NCI-H1436 (cell line): ENCODE measurements around the gene FHOD1.

Experiments used
- DNase-seq: peaks from one replicate; lab custom pipeline; 2025; lab: John Stamatoyannopoulos, UW

The FHOD1 gene

DNA sequence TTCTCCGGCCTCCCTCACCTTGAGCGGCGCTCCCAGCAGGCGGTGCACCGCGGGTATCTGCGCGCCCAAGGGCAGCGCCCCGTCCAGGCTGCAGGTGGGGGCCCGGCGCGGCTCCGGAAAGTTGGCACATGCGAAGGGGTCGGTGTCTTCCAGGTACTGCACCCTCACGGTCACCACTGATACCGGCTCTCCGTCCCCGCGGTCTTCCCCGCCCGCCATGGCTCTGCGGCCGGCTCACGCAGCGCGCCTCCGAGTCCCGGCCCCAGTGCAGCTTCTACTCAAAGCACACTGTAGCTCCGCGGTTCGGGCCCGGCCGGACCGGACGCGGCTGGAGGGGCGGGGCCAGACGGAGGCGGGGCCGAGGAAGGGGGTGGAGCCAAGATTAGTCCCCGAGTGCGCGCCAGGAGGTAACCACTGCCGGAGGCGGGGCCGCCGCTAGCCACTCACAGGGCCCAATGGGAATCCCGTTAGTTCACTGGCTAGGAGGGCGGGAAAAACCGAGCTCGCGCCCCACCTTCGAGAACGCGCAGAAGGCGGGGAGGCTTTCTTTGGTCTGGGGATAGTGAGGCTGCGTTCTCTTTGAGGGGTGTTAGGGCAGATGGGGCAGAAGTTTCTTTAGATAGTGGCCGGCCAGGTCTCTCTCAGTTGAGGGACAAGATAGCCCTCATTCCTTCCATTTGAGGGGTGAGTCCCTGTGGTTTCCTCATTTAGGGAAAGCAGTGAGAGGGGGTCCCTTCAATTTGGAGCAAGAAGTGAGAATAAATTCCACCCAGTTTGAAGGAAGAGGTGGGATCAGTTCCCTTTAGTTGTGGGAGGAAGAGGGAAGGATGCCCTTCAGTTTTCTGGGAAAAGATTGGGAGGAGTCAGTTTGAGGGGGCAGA lies at the start of gene FHOD1:
FHOD1 (minus strand) TSS at position 290 of the 881 bp plus-strand sequence; CDS start at position 219, 71 bp downstream.
- peak; percentile 90 for DNase-seq

DNA sequence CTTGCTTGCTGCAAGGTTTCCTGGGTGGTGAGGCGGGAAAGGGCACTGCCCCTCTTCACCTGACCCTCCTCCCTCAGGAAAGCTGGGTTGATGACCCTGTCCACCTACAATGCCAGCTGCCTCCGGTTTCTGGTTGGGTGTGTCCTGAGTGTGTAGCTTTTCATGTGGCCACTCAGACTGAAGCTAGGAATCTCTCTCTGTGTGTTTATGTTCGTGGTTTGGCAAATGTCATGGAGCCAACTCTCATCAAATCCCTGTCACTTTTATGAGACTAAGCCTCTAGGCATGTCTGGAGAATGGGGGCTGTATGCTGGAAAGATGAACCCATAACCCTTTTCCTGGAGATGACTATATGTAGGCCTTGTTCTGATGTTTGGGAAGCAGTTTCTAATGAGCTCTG lies 49.1 kb upstream of the FHOD1 start:
- DNase-seq = no peak

DNA sequence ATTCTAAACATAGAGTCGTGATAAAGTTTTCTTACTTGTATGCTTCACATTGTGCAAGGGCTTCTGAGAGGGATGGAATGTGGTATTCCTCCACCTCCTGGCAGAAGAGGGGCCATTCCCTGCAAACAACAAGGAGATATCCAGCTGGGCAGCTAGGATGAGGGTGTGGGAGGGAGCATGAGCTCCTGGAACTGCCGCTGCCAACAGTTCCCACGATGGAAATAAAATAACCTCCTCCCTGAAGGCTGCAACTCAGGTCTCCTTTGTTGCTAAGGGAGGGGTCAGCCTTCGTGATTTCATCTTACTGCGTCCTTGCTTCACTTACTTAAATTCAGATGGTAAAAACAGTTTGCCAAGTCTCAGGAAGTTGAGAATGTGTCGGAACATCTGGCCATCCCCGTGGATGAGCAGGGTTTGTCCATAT lies 47.7 kb upstream of the FHOD1 start:
- no peak for DNase-seq

DNA sequence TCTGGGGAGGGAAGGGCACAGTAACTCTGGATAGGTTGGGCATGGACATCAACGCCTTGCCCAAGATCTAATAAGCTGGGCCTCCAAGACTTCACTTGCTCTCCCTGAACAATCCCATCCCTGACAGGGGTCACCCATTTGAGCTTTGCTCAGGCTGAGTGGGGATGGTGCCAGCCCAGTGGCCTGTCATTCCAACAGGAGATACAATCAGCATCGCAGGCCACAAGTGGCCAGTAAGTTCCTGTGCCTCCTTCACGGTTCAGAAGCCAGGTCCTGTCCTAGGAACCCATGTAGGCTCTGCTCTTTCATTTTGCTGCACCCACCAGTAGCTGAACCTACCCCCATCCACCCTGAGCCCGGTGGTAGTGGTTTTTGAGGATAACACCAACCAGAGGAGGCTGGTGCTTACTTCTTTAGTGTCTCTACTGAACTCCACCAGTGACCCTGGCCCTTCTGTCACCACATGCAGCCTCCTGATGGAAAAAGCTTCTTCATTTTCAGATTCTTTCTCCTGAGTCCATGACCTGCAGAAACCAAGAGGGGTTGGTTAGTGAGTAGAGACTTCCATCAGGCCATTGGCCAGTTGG lies 47.0 kb upstream of the FHOD1 start:
- no peak for DNase-seq

DNA sequence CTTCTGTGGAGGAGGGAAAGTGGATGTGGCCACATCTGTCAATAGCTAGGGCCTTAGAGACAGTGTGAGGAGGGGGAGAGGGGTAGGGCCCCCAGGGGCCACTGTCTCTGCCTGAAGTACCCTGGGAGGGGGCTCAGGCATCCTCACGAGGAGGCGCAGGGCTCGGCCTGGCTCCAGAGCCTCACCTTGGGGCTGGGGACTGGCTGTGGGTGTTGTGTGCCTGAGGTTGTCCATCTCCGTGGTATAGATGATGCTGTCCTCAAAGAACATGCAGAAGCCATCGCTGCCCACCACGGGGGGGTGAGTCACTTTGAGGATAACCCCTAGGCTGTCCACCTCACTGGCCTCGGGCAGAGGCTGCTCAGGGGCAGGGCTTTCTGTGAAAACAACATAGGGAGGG lies 44.2 kb upstream of the FHOD1 start:
- DNase-seq = no peak

DNA sequence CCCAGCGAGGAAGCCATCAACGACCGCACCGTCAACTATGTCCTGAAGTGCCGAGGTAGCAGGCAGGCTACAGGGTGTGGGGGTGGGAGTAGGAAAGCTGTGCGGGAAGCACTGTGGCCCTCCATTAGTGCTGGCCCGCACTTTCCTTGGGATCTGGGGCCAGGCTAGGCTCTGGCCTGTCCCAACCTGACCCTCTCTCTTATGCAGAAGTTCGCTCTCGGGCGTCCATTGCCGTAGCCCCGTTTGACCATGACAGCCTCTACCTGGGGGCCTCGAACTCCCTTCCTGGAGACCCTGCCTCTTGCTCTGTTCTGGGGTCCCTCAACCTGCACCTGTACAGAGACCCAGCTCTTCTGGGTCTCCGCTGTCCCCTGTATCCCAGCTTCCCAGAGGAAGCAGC lies 40.7 kb upstream of the FHOD1 start:
- DNase-seq = no peak

DNA sequence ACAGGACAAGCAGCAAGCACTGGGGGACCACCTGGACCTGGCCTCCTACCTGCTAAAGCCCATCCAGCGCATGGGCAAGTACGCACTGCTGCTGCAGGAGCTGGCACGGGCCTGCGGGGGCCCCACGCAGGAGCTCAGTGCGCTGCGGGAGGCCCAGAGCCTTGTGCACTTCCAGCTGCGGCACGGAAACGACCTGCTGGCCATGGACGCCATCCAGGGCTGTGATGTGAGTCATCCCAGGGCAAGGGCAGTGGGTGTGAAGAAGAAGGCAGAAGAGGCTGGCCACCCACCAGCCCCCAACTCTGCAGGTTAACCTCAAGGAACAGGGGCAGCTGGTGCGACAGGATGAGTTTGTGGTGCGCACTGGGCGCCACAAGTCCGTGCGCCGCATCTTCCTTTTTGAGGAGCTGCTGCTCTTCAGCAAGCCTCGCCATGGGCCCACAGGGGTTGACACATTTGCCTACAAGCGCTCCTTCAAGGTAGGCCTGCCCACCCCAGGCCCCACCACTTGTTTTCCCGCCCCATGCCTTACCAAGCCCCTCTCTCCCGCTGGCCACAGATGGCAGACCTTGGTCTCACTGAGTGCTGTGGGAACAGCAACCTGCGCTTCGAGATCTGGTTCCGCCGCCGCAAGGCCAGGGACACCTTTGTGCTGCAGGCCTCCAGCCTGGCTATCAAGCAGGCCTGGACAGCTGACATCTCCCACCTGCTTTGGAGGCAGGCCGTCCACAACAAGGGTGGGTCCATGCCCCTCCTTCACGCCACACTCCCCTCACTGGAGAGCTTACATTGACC lies 39.4 kb upstream of the FHOD1 start:
- no peak for DNase-seq

DNA sequence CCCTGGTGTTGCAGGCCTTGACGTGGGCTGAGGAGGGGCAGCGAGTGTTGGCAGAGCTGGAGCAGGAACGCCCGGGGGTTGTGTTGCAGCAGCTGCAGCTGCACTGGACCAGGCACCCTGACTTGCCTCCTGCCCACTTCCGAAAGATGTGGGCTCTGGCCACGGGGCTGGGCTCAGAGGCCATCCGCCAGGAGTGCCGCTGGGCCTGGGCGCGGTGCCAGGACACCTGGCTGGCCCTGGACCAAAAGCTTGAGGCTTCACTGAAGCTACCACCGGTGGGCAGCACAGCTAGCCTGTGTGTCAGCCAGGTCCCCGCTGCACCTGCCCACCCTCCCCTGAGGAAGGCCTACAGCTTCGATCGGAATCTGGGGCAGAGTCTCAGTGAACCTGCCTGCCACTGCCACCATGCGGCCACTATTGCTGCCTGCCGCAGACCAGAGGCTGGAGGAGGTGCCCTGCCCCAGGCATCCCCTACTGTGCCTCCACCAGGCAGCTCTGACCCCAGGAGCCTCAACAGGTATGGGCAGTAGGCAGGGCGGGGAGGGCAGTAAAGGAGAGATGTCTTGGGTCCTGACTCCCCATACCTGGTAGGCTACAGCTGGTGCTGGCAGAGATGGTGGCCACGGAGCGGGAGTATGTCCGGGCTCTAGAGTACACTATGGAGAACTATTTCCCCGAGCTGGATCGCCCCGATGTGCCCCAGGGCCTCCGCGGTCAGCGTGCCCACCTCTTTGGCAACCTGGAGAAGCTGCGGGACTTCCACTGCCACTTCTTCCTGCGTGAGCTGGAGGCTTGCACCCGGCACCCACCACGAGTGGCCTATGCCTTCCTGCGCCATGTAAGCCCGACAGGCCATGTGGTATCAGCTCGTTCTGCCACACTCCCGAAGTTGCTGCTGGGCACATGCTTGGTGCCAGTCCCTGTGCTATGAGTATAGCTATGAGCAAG lies 37.7 kb upstream of the FHOD1 start:
- no peak for DNase-seq

DNA sequence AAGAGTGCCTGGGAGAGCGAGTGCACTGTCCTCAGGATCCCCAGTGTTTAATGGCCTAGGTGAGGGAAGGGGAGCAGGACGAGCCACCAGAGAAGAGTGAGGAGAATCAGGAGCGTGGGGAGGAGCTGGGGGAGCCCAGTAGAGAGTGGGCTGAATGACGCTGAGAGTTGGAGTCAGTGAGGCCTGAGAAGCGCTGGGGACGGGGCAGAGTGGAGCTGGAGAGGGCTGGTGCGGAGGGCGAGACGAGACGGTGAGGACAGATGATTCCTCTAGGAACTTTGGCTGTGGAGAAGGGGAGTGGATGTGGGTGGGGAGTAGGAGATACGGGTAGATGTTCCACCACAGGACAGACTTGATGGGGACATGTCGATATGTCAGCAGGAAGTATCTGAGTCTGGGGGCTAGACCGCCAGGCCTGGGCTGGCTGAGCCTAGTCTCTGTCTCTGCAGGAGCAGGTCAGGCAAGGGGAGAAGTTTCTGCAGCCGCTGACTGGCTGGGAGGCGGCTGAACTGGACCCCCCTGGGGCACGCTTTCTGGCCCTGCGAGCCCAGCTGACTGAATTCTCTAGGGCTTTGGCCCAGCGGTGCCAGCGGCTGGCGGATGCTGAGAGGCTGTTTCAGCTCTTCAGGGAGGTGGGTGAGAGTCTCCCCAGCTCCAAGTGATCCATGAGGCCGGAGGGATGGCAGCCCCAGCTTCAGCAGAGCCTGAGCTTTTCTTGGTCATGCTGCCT lies 36.7 kb upstream of the FHOD1 start:
- no peak for DNase-seq

DNA sequence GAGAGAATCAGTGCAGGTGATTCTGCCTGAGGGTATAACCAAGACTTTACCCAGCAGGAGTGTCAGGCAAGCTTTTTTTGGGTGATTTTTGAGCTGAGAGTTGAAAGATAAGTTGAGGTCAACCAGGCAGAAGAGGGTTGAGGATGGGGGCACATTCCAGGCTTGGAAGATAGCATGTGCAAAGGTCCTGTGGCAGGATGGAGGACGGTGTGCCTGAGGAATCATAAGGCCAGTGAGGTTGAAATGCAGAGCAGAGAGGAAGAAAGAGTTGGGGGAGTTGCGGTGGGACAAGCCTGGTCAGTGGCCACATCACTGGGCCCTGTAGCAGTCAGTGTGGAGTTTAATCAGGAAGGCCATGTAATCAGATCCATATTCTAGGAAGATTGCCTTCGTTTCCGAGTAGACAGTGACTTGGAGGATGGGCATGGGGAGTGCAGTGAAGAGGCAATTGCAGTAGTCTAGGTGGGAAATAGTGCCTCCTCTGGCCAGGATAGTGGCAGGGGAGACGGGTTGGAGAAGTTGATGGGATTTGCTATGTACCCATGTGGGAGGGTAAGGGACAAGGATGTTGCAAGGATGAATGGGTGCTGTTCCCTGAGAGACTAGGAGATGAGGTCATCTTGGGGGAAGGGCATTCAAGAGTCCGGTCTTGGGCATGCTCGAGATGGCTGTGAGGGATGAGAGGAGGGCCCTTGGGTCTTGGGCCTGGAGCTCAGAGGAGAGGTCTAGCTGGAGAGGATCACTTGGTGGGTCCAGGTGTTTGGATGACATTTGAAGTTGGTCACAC lies 36.0 kb upstream of the FHOD1 start:
- no peak for DNase-seq

DNA sequence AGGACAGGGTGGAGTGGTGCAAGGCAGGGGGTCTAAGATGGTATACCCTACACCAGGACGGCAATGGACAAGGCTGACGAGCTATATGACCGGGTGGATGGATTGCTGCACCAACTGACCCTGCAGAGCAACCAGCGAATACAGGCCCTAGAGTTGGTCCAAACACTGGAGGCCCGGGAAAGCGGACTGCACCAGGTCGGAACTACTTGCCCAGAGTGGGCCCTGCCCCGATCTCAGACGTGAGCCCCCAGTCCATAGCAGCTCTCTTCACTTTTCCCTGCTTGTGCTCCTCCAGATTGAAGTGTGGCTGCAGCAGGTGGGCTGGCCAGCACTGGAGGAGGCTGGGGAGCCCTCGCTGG lies 35.1 kb upstream of the FHOD1 start:
- DNase-seq = no peak

DNA sequence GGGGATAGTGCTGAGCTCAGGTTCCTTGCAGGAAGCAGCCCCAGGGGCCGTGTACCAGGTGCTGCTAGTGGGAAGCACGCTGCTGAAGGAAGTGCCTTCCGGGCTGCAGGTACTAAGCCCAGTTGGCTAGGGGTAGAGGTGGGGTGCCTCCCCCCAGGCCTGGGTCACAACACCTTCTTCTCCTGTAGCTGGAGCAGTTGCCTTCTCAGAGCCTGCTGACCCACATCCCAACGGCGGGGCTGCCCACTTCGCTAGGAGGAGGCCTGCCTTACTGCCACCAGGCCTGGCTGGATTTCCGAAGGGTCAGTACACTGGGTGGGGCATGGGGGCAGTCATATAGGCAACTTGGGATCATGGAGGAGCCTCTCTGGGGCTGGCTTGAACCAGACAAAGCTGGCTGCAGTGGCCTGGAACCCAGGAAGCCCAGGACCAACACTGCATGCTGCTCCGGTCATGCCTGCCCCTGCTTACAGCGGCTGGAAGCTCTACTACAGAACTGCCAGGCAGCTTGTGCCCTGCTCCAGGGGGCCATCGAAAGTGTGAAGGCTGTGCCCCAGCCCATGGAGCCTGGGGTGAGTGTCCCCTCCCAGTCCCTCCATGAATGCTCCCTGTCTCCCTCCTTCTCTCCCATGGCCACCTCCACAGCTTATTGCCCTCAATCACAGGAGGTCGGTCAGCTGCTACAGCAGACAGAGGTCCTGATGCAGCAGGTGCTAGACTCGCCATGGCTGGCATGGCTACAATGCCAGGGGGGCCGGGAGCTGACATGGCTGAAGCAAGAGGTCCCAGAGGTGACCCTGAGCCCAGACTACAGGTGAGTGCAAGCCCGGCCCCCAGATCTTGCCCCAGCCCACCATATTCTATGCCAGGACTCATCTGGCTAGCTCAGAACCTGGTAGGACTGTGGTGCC lies 34.5 kb upstream of the FHOD1 start:
- DNase-seq = no peak

DNA sequence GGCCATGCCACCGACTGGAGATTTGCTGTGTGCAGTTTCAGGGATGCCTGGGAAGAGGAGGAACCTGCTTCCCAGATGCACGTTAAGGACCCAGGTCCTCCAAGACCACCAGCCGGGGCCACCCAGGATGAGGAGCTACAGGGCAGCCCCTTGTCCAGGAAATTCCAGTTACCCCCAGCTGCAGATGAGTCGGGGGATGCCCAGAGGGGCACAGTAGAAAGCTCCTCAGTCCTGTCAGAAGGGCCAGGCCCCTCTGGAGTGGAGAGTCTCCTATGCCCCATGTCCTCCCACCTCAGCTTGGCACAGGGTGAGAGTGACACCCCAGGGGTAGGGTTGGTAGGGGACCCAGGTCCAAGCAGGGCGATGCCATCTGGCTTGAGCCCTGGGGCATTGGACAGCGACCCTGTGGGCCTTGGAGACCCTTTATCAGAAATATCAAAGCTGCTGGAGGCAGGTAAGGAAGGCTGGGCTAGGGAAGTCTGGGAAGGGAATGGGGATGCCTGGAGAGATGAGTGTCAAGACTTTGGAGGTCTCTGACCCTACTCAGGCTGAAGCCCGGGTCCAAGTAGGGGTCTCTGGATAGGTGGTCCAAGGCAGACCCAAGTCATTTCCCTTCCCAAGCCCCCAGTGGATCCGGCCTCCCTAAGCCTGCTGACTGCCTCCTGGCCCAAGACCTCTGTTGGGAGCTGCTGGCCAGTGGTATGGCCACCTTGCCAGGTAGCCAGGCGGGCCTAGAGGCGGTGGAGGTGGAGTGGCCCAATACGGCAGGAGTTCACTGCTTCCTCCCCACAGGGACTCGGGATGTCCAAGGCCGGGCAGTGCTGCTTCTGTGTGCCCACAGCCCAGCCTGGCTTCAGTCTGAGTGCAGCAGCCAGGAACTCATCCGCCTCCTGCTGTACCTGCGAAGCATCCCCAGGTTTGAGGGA lies 33.1 kb upstream of the FHOD1 start:
- DNase-seq = no peak

DNA sequence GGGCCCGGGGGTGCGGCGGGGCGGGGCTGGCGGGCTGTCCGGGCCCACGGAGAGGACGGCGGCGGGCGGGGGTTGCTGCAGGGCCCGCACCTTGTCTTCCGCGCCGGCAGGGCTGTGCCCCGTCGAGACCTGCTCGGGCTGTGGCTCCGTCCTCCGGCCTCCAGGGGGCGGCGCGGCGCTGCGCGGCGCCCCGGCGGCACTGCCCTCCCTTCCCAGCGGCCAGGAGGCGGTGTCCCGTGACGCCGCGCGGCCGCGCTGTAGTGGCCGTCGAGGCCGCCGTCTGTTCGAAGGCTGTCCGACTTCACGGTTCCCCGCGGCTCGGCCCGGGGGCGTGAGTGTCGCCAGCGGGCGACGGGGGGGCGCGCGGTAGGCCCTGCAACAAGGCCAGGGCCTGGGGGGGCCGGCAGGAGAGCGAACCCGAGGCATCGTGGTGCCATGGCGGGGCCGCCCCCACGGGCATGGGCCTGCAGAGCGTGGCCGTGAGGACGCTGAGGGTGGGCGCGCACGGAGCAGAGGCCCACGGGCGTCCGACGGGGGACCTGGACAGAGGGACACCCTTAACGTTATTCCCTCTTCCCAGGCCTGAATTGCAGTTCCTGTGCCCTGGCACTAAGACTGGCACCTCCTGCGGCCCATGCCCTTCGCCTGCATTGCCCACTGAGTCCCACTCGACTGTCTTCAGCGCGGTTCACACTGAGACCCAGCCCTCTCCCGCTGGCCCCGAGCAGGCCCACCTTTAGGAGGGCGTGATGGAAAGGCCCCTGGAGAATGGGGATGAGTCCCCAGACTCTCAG lies 32.2 kb upstream of the FHOD1 start, which contains the start of gene PLEKHG4:
PLEKHG4 (plus strand) TSS at position 237 of the 794 bp plus-strand sequence; CDS start at position 750, 513 bp downstream.
- peak; percentile 84 for DNase-seq

DNA sequence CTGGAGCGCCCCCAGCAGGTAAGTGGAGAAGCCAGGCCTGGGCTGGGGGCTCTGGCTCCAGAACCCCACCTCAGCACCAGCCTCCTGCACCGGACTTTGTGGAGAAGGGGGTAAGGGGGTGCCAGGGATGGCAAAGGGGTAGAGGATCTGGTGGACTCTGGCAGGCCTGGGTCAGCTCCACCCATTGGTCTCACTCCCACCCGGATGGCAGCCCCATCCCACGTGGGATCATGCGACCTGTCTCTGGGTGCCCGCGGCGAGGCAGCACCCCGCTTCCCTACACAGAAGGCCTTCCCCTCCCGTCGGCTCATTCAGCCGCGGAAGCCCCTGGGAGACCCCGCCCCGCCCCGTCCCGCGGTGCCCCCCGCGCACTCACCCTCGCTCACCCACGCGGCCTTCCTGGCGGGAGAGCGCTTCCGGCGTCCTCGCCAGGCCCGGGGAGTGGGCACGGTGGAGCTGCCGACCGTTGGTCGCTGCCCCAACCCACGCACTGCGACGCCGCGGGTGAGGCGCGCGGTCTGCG lies 31.6 kb upstream of the FHOD1 start:
- DNase-seq = peak; percentile 44

DNA sequence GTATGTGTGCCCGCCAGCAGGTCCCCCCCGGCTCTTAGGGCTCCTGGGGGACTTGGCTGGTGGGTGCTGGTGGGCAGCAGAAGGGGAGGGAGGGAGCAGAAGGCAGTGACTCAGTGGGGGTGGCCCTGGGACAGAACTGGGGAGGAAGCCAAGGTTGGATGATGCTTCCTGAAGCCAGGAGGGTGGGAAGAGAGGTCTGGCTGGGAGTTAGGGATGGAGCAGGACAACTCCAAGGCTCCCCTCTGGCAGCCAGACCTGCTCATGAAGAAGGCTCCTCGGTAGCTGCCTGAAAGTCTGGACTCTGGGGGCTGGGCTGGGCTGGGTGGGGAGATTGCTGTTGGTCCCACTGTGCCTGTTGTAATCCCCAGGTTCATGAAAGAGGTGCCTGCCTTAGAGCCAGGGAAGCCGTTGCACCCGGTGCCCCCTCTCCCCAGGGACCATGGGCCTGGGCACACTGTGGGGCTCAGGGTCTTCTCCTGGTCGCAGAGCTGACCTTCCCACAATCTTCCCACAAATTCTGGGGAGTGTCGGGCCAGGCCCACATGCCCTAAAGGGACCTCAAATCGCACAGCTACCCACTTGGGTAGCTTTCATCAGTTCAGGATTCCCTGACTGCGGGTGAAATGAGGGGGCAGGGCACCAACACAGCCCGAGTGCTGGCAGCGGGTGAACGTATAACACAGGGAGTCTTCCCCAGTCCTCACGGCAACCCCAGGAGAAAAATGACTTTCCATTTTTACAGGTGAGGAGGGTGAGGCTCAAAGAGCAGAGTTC lies 30.9 kb upstream of the FHOD1 start:
- DNase-seq = no peak
